Thyroid gland (tissue), 4 donors: ENCODE measurements around the gene RAD54L2.

Source experiments
- POLR2A ChIP-seq, 2 donors: fragments of 450-650 bp; IDR thresholded peaks; one replicate each; pipeline ENCODE4 v1.6.1; 2017; ENCODE audit warnings: antibody characterized with exemption in 2 of 2, mild to moderate bottlenecking in 2 of 2, moderate library complexity in 1 of 2
- TF ChIP-seq, protein P1 (sequence below), 6 experiments: fragments of 200-600 bp in 3 of 6; fragments of 450-650 bp in 3 of 6; sonication (generic) in 3 of 6; IDR thresholded peaks; one replicate each; pipeline ENCODE4 v1.5.1; 2016 to 2019; ENCODE audit warnings: antibody characterized with exemption in 6 of 6, mild to moderate bottlenecking in 2 of 6, inconsistent platforms in 1 of 6, moderate library complexity in 1 of 6

DNA sequence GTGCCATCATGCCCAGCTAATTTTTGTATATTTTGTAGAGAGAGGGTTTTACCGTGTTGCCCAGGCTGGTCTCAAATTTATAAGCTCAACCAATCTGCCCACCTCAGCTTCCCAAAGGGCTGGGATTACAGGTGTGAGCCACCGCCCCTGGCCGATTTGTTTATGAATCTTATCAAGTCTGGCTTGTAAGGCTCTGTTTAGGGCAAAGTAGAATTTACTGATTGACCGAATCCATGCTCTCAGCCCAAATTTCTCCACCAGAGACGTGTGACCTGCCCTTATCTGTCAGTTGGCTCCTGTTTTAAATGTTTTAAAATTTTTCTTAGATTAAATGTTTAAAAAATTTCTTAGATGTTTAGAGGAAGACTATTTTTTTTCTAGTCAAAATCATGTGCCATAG lies 19.5 kb downstream of the RAD54L2 start:
- TF ChIP-seq, protein P1, sequence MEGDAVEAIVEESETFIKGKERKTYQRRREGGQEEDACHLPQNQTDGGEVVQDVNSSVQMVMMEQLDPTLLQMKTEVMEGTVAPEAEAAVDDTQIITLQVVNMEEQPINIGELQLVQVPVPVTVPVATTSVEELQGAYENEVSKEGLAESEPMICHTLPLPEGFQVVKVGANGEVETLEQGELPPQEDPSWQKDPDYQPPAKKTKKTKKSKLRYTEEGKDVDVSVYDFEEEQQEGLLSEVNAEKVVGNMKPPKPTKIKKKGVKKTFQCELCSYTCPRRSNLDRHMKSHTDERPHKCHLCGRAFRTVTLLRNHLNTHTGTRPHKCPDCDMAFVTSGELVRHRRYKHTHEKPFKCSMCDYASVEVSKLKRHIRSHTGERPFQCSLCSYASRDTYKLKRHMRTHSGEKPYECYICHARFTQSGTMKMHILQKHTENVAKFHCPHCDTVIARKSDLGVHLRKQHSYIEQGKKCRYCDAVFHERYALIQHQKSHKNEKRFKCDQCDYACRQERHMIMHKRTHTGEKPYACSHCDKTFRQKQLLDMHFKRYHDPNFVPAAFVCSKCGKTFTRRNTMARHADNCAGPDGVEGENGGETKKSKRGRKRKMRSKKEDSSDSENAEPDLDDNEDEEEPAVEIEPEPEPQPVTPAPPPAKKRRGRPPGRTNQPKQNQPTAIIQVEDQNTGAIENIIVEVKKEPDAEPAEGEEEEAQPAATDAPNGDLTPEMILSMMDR (IDR thresholded peaks at IDR 0.05) = no peak
- no peak for TF ChIP-seq POLR2A (IDR thresholded peaks at IDR 0.05)
